ENCODE measurements around the gene HCFC1.

DNA sequence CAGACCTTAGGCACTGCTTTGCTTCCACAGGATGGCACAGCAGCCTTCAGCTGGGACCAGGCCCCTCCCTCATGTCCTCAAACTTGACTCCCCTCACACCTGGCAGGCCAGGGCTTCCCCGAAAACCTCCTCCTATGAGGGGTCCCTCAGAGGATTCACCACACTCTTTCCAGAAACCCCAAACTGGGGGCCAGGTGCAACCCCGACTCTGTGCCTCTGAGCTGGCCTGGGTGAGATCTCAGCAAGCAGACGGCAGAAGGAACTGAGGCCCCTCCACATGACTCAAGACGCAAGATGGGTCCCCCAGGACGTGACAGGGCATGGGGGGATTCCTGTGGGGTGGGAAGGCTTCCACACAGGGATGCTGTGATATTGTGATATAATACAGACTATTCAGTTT is 6.2 kb downstream of the HCFC1 start:
- TF ChIP-seq, protein P1, sequence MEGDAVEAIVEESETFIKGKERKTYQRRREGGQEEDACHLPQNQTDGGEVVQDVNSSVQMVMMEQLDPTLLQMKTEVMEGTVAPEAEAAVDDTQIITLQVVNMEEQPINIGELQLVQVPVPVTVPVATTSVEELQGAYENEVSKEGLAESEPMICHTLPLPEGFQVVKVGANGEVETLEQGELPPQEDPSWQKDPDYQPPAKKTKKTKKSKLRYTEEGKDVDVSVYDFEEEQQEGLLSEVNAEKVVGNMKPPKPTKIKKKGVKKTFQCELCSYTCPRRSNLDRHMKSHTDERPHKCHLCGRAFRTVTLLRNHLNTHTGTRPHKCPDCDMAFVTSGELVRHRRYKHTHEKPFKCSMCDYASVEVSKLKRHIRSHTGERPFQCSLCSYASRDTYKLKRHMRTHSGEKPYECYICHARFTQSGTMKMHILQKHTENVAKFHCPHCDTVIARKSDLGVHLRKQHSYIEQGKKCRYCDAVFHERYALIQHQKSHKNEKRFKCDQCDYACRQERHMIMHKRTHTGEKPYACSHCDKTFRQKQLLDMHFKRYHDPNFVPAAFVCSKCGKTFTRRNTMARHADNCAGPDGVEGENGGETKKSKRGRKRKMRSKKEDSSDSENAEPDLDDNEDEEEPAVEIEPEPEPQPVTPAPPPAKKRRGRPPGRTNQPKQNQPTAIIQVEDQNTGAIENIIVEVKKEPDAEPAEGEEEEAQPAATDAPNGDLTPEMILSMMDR (IDR thresholded peaks at IDR 0.05), result no peak
- TF ChIP-seq POLR2A (IDR thresholded peaks at IDR 0.05), result no peak
